Calu3 (cell line): Measurements from ENCODE around the gene LKAAEAR1. TPM values are rescaled to one million over a fixed set of nuclear protein-coding genes. Genes with fewer than 3 reads are reported as not detected.

Experiments
- BruUV-seq: library from RNA; stranded (reverse); fragments of 400-500 nt; replicated peaks from 2 replicates; lab custom pipeline; 2021; lab: Mats Ljungman, UMichigan
- CTCF ChIA-PET: fragments of 300-600 bp; sonication (Branson Sonifier 250); formaldehyde crosslinking; loops from one replicate; lab custom pipeline; 2022; ENCODE audit warnings: antibody characterized with exemption; lab: Charles Lee
- DNase-seq: peaks from one replicate; pipeline ENCODE4 v3.0.0; 2022
- H3K27ac Mint-ChIP-seq: one replicate; pipeline ENCODE4 v1.8.0; 2022; ENCODE audit warnings: mixed read lengths; ENCODE audit not compliant: unreplicated experiment
- H3K27me3 Mint-ChIP-seq: one replicate; pipeline ENCODE4 v1.8.0; 2022; ENCODE audit warnings: mixed read lengths; ENCODE audit not compliant: unreplicated experiment
- H3K36me3 Mint-ChIP-seq: one replicate; pipeline ENCODE4 v1.8.0; 2022; ENCODE audit warnings: mild to moderate bottlenecking, moderate library complexity, mixed read lengths; ENCODE audit not compliant: insufficient read depth, unreplicated experiment
- H3K4me1 Mint-ChIP-seq: one replicate; pipeline ENCODE4 v1.8.0; 2022; ENCODE audit warnings: mild to moderate bottlenecking, low read depth, mixed read lengths; ENCODE audit not compliant: unreplicated experiment
- H3K4me3 Mint-ChIP-seq: one replicate; pipeline ENCODE4 v1.8.0; 2022; ENCODE audit warnings: mild to moderate bottlenecking, low read depth, moderate library complexity, mixed read lengths; ENCODE audit not compliant: unreplicated experiment
- H3K9me3 Mint-ChIP-seq: one replicate; pipeline ENCODE4 v1.8.0; 2022; ENCODE audit warnings: low read depth, mixed read lengths; ENCODE audit not compliant: unreplicated experiment
- intact Hi-C: fragments of 100-400 bp; cut with micrococcal nuclease; formaldehyde crosslinking; loops from one replicate; pipeline ENCODE4 v1.10.0; 2022; ENCODE audit not compliant: unreplicated experiment
- total RNA-seq: library from RNA; stranded (reverse); gene quantifications from 2 replicates; pipeline ENCODE4 v1.2.3, GENCODE V29; 2022
- TF ChIP-seq, protein P1 (sequence below): fragments of 200-600 bp; IDR thresholded peaks from one replicate; pipeline ENCODE4 v1.8.0; 2022; ENCODE audit warnings: antibody characterized with exemption; ENCODE audit not compliant: unreplicated experiment

Gene LKAAEAR1
- total RNA-seq, 1 experiment from 2014 or later: not detected

GRCh38 chr20:64062596-64063388 lies 21.4 kb downstream of the LKAAEAR1 start, which contains the start of gene TCEA2:
Gene TCEA2, plus strand, starts transcription at chr20:64063198. Its CDS starts 115 bp downstream, at chr20:64063313.
- TF ChIP-seq, protein P1, sequence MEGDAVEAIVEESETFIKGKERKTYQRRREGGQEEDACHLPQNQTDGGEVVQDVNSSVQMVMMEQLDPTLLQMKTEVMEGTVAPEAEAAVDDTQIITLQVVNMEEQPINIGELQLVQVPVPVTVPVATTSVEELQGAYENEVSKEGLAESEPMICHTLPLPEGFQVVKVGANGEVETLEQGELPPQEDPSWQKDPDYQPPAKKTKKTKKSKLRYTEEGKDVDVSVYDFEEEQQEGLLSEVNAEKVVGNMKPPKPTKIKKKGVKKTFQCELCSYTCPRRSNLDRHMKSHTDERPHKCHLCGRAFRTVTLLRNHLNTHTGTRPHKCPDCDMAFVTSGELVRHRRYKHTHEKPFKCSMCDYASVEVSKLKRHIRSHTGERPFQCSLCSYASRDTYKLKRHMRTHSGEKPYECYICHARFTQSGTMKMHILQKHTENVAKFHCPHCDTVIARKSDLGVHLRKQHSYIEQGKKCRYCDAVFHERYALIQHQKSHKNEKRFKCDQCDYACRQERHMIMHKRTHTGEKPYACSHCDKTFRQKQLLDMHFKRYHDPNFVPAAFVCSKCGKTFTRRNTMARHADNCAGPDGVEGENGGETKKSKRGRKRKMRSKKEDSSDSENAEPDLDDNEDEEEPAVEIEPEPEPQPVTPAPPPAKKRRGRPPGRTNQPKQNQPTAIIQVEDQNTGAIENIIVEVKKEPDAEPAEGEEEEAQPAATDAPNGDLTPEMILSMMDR: no peak
- intact Hi-C loops: no loop called here
- no TSS peak for BruUV-seq
- CTCF ChIA-PET: interaction anchor here (1.0 to 1.6 kb wide), 5 partner anchors 9 to 24 kb away, joined by 3 to 7 read pairs (median 6); partner anchors contain the start of gene LKAAEAR1
- DNase-seq: peak; percentile 99
- Mint-ChIP-seq H3K4me1 (peaks cover 58% of the 10 kb centered on the region), H3K36me3 (peaks cover 45% of the 10 kb centered on the region), H3K9me3 (no peaks in the 10 kb centered on the region), H3K27me3 (no peaks in the 10 kb centered on the region), H3K27ac (peak within 1 kb of the TSS; percentile 24), H3K4me3 (peak within 1 kb of the TSS; percentile 72)

DNA sequence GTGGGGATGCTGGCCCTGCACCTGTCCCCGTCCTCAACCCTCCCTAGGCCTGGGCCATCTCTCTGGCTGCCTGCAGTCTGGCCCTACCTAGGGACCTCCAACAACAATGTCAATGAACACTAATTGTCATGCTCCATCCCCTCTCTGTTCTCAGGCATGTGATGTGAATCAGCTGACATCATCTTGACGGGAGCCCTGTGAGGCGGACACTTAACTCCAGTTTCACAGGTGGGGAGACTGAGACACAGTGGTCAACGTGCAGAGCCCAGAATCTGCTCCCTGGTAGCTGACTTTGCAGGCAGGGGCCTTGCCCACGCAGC lies 22.0 kb downstream of the LKAAEAR1 start:
- Mint-ChIP-seq H3K4me1 (peaks cover 61% of the 10 kb centered on the region), H3K9me3 (no peaks in the 10 kb centered on the region), H3K4me3 (peak overlapping the region; percentile 72), H3K36me3 (peaks cover 45% of the 10 kb centered on the region), H3K27ac (peak overlapping the region; percentile 12), H3K27me3 (no peaks in the 10 kb centered on the region)
- TF ChIP-seq, protein P1: no peak
- CTCF ChIA-PET: interaction anchor here (1.0 to 1.6 kb wide), 4 partner anchors 9 to 24 kb away, joined by 3 to 7 read pairs (median 6); partner anchors contain the start of gene LKAAEAR1
- intact Hi-C loops: no loop called here
- no peak for DNase-seq
- BruUV-seq: no TSS peak

GRCh38 chr20:64058536-64058935 lies 25.7 kb downstream of the LKAAEAR1 start:
- no peaks in the 10 kb centered on the region for H3K9me3 Mint-ChIP-seq
- peaks cover 25% of the 10 kb centered on the region for H3K27me3 Mint-ChIP-seq
- no TSS peak for BruUV-seq
- CTCF ChIA-PET: no interaction called here
- H3K4me1 Mint-ChIP-seq: peaks cover 27% of the 10 kb centered on the region
- DNase-seq: peak; percentile 50
- no peak overlapping the region for H3K27ac Mint-ChIP-seq
- peak overlapping the region; percentile 49 for H3K4me3 Mint-ChIP-seq
- H3K36me3 Mint-ChIP-seq: peaks cover 17% of the 10 kb centered on the region
- intact Hi-C loops: loop anchor here (10.0 kb wide), 1 partner anchor 164 kb away; the partner anchor contains the start of gene DNAJC5
- TF ChIP-seq, protein P1: no peak

- CTCF ChIA-PET: interaction anchor here (0.6 to 2.7 kb wide), 3 partner anchors 19 to 488 kb away, joined by 3 to 13 read pairs (median 7); partner anchors contain the start of gene PRPF6
- intact Hi-C loops: loop anchor here (10.0 kb wide), 1 partner anchor 163 kb away; the partner anchor contains the start of gene DNAJC5
Measured at GRCh38 chr20:64057628-64058498, 26.3 kb downstream of the LKAAEAR1 start.

More at GRCh38 chr20:64057628-64058498, 26.3 kb downstream of the LKAAEAR1 start:
- H3K4me3 Mint-ChIP-seq: peak overlapping the region; percentile 49
- no TSS peak for BruUV-seq
- peaks cover 25% of the 10 kb centered on the region for H3K4me1 Mint-ChIP-seq
- no peak overlapping the region for H3K27ac Mint-ChIP-seq
- TF ChIP-seq, protein P1: peak; percentile 93
- peaks cover 10% of the 10 kb centered on the region for H3K36me3 Mint-ChIP-seq
- H3K27me3 Mint-ChIP-seq: peaks cover 32% of the 10 kb centered on the region
- peak; percentile 96 for DNase-seq
- no peaks in the 10 kb centered on the region for H3K9me3 Mint-ChIP-seq
